GM12878 (cell line): Measurements from ENCODE around the gene GRIK4.

Source experiments
- ASH2L ChIP-seq: fragments of 300-600, 200-600 bp; sonication (generic); IDR thresholded peaks from 2 replicates; pipeline ENCODE4 v1.6.1; 2017; ENCODE audit warnings: low read depth, mild to moderate bottlenecking, borderline replicate concordance
- ATF2 ChIP-seq: IDR thresholded peaks from 2 replicates; pipeline ENCODE4 v1.6.1; 2012; ENCODE audit warnings: low read length, inconsistent platforms
- BCL3 ChIP-seq: IDR thresholded peaks from 2 replicates; pipeline ENCODE4 v1.6.1; 2011; ENCODE audit warnings: borderline replicate concordance, low read depth, mild to moderate bottlenecking, moderate library complexity, low read length; ENCODE audit not compliant: insufficient read depth, poor library complexity, severe bottlenecking
- BRCA1 ChIP-seq: IDR thresholded peaks from 2 replicates; pipeline ENCODE4 v1.6.1; 2011; ENCODE audit warnings: low read depth, low read length, improper control_type of control experiment
- CTCF ChIP-seq, 3 experiments: IDR thresholded peaks in 2 of 3; conservative IDR thresholded peaks in 1 of 3; 2 replicates each; pipeline ENCODE4 v1.5.1; 2011; ENCODE audit warnings: low read depth in 3 of 3, low read length in 3 of 3, mild to moderate bottlenecking in 3 of 3, control low read depth in 2 of 3, moderate library complexity in 2 of 3, inconsistent platforms in 1 of 3, mixed read lengths in 1 of 3; ENCODE audit not compliant: control insufficient read depth in 2 of 3, insufficient read depth in 1 of 3; ENCODE audit errors: extremely low read depth in 1 of 3
- DPF2 ChIP-seq: fragments of 450-650 bp; IDR thresholded peaks from 2 replicates; pipeline ENCODE4 v1.6.1; 2017; ENCODE audit warnings: mild to moderate bottlenecking
- HDGF ChIP-seq: fragments of 450-650 bp; IDR thresholded peaks from 2 replicates; pipeline ENCODE4 v1.6.1; 2016; ENCODE audit warnings: antibody characterized with exemption
- POLR2AphosphoS2 ChIP-seq: IDR thresholded peaks from 2 replicates; pipeline ENCODE4 v1.6.1; 2011; ENCODE audit warnings: low read depth, mild to moderate bottlenecking, low read length, improper control_type of control experiment, moderate library complexity
- RELA ChIP-seq: fragments of 450-650 bp; IDR thresholded peaks from 2 replicates; pipeline ENCODE4 v1.8.0; 2014; ENCODE audit warnings: borderline replicate concordance; ENCODE audit not compliant: partially characterized antibody
- REST ChIP-seq: IDR thresholded peaks from 2 replicates; pipeline ENCODE4 v1.6.1; 2012; ENCODE audit warnings: mild to moderate bottlenecking, low read depth, low read length
- YY1 ChIP-seq: IDR thresholded peaks from 2 replicates; pipeline ENCODE4 v1.6.1; 2011; ENCODE audit warnings: low read depth, mild to moderate bottlenecking, low read length

DNA sequence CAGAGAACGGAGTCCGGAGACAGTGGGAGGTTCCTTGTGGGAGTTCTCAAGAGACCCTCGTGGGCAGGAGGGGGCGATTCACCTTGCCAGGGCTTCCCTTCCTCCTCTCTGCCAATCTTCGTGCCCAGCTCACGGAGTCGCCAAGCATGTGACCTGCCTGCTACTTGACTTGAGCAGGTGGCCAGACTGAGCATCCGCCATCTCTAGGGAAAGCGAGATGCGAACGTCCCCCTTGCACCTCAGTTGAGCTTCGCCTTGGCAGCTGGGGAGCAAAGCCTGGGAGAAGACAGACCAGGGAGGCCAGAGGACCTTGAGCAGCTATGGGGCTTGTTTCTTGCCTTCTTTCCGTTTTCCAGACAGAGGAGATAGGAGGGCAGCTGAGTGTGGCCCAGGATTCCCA lies 123.2 kb downstream of the GRIK4 start:
- TF ChIP-seq POLR2AphosphoS2 (no peak), ASH2L (no peak), BCL3 (no peak), CTCF (IDR thresholded peaks at IDR 0.05 in 2 of 3, conservative IDR thresholded peaks at IDR 0.05 in 1 of 3; ENCODE audit: control insufficient read depth in 2 of 3, extremely low read depth in 1 of 3, insufficient read depth in 1 of 3, low read depth in 3 of 3, low read length in 3 of 3) (no peak), REST (no peak), BRCA1 (no peak), ATF2 (no peak), DPF2 (no peak), HDGF (no peak), YY1 (no peak), RELA (no peak)
